ENCODE data around the gene AASS.

DNA sequence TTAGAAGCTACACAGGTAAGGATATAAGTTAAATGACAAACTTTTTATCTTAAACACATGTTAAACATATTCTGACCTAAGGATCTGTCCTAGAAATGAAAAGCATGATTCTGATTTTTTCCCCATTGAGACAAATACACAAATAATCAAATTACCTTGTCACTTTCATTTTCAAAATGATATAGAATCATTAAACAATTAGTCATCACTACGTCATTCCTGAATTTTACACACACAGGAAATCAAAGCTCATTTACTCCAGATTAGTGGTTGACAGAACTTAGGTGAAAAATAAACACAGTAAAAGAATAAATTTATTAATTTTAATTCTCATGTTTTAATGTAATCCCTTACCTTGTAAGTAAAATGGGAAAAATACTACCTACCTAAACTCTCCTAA, 89.0 kb downstream of the AASS start:
- TF ChIP-seq, protein P1, sequence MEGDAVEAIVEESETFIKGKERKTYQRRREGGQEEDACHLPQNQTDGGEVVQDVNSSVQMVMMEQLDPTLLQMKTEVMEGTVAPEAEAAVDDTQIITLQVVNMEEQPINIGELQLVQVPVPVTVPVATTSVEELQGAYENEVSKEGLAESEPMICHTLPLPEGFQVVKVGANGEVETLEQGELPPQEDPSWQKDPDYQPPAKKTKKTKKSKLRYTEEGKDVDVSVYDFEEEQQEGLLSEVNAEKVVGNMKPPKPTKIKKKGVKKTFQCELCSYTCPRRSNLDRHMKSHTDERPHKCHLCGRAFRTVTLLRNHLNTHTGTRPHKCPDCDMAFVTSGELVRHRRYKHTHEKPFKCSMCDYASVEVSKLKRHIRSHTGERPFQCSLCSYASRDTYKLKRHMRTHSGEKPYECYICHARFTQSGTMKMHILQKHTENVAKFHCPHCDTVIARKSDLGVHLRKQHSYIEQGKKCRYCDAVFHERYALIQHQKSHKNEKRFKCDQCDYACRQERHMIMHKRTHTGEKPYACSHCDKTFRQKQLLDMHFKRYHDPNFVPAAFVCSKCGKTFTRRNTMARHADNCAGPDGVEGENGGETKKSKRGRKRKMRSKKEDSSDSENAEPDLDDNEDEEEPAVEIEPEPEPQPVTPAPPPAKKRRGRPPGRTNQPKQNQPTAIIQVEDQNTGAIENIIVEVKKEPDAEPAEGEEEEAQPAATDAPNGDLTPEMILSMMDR (IDR thresholded peaks at IDR 0.05), result no peak
- TF ChIP-seq EP300 (IDR thresholded peaks at IDR 0.05) (no peak), POLR2AphosphoS5 (IDR thresholded peaks at IDR 0.05) (no peak)

Measured in stomach (tissue), 4 donors.